Ovary (tissue), 3 donors: ENCODE results near the gene TRIM26.

Source experiments
- POLR2A ChIP-seq: fragments of 450-650 bp; IDR thresholded peaks from one replicate; pipeline ENCODE4 v1.6.1; 2017; ENCODE audit warnings: antibody characterized with exemption, mild to moderate bottlenecking, moderate library complexity
- TF ChIP-seq, protein P1 (sequence below), 3 donors: fragments of 450-650 bp in 2 of 3; fragments of 200-600 bp in 1 of 3; IDR thresholded peaks; one replicate each; pipeline versions ENCODE4 v1.5.1 to v1.8.0; 2016 to 2022; ENCODE audit warnings: antibody characterized with exemption in 3 of 3, mild to moderate bottlenecking in 1 of 3
- donor health status: DM: no; HTN: no; CAD: no.

DNA sequence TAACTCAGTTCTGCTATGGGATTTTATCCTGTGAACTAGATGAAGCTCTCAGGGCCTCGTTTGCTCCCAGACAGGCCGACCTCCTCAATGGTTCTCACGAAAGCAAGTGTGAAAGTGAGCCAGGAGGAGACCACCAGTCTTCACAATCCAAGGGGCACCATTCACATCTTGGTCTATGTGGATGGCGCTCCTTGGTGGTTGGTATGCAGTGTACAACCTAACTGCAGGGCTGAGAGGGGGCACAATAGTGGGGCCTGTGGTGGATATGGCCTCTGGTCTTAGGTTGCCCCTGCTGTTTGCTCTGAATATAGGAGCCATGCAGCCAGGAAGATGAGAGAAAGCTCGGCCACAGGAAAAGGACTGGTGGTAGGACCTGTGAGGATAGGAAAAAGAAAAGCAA lies 24.7 kb downstream of the TRIM26 start:
- no peak for TF ChIP-seq POLR2A
- TF ChIP-seq, protein P1, sequence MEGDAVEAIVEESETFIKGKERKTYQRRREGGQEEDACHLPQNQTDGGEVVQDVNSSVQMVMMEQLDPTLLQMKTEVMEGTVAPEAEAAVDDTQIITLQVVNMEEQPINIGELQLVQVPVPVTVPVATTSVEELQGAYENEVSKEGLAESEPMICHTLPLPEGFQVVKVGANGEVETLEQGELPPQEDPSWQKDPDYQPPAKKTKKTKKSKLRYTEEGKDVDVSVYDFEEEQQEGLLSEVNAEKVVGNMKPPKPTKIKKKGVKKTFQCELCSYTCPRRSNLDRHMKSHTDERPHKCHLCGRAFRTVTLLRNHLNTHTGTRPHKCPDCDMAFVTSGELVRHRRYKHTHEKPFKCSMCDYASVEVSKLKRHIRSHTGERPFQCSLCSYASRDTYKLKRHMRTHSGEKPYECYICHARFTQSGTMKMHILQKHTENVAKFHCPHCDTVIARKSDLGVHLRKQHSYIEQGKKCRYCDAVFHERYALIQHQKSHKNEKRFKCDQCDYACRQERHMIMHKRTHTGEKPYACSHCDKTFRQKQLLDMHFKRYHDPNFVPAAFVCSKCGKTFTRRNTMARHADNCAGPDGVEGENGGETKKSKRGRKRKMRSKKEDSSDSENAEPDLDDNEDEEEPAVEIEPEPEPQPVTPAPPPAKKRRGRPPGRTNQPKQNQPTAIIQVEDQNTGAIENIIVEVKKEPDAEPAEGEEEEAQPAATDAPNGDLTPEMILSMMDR (IDR thresholded peaks at IDR 0.05) = no peak
